ENCODE results near the gene VPS13D.

Gene VPS13D

DNA sequence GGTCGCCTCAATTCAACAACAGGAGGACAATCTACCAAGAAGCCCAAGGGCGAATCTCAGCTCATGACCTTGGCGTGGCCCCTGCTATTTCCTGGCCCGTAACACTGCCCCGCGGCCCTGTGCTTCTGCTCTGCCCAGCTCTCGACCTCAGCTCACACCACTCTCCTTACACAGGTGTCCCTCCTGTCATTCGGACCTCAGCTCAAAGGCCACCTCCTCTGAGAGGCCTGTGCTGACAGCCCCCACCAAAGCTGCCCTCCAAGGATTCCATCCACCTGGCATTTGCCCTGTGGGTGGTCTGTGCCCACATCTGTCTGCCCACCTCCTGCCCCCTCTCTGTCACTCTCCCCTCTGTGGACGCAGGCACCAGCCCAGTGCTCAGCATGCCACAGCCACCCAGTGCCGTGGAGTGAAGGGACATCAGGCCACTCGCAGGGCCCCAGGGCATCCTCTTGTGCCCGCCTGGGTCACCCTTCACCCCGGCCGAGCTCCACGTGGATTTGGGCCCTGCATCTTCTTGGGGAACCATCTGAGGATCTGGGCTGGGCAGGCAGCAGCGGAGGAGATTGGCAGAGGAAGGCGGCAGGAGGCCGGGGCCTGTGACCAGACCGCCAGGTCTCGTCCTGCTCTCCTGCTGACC, 317.9 kb downstream of the VPS13D start:
- no peak for DNase-seq

DNA sequence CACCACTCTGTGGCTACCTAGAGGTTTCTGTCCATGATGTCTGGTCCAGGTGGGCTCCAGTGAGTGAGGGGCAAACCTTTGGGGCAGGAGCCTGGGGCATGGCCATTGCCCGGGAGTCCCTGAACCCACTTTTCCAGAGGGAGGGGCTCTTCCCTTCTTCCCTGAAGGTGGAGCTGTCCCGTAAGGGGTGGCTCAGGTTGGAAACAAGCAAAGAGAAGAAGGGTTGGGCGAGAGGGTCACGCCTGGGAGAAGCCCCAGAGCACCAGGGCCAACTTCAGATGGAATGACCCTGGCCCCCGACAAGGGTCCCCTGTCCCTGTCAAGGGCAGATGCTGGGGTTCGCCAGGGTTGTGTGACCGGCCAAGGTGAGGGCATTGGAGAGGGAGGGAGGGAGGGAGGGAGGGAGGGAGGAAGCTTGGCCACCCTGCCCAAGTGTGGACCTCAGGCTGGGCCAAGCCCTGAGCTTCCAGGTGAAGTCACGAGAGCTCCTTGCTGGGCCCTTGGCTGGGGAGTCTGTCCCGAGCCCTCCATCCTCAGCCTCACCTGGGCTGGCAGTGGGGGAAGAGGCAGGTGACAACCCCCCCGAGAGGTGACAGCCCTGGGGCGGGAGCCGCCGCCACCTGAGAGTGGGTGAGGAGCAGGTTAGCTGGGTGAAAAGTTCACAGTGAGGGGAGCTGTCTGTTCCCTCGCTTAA, 318.6 kb downstream of the VPS13D start:
- DNase-seq: no peak

DNA sequence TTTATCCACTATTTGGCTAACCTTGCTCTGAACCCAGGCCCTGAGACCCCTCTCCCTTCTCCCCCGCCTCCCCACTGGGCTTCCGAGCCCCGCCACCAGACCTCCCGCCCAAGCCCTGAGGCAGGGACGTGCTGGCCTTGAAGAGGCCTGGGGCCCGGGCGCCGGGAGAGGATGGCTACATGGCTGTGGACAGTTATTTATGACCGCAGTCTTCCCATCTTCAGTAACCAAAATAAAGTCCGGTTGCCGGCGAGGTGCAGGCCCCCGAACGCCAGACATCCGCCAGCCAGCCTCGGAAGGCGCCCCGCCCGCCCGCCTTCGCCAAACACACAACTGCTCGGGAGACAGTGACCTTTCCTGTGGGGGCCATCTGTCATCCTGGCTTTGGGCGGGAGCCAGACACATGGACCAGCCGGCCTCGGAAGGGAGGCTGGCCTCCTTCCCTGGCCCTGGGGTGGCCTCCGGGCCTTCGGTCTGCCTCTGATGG, 319.2 kb downstream of the VPS13D start:
- no peak for DNase-seq

DNA sequence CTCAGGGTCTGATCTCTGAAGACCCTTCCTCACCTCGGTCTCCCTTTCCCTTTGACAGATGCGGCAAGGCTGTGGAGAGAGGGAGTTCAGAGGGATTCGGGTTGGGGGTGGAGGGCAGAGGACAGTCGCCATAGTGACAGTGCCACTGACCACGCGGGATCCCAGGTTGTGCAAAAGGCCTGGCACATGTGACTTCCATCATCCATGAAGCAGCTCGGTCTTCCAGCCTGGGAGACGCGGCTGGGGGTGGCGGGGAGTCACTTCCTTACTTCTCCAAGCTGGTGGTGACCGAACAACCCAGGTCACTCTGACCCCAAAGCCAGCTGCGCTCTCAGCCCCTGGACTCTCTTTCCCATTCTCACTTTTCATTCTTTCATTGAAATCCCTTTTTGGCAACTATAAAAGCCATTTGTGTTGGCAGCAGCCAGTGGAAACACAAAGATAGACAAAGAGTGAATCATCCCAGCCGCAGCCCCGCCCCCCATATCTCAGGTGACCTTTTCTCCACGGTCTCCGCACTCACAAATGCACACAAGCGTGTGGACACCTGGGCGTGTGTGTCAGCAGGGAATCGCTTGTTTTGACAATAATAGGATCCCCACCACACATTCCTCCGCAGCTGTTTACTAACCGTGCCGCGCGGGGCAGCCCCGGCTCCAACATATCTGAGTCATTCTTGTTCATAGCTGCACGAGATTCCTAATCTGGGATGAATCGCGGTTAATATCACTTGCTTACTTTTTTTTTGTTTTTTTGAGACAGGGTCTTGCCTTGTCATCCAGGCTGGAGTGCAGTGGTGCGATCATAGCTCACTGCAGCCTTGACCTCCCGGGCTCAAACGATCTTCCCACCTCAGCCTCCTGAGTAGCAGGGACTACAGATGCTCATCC, 319.9 kb downstream of the VPS13D start:
- no peak for DNase-seq

DNA sequence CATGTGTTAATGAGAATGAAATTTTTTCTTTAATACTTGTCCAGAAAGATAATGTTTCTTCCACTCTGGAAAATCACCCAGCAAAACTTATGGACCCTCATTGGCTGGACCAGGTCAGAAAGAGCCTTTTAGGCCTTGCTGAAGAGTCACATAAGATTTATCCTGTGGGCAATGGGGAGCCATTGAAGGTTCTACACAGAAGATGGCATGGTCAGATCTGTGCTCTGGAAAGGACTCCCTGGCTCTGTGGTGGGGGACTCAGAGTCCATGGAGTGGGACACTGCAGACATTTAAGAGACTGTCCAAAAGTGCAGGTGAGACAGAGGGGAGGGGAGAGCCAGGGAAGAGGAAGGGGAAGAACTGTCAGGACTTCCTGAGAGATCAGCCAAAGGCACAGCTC, 321.8 kb downstream of the VPS13D start:
- no peak for DNase-seq

DNA sequence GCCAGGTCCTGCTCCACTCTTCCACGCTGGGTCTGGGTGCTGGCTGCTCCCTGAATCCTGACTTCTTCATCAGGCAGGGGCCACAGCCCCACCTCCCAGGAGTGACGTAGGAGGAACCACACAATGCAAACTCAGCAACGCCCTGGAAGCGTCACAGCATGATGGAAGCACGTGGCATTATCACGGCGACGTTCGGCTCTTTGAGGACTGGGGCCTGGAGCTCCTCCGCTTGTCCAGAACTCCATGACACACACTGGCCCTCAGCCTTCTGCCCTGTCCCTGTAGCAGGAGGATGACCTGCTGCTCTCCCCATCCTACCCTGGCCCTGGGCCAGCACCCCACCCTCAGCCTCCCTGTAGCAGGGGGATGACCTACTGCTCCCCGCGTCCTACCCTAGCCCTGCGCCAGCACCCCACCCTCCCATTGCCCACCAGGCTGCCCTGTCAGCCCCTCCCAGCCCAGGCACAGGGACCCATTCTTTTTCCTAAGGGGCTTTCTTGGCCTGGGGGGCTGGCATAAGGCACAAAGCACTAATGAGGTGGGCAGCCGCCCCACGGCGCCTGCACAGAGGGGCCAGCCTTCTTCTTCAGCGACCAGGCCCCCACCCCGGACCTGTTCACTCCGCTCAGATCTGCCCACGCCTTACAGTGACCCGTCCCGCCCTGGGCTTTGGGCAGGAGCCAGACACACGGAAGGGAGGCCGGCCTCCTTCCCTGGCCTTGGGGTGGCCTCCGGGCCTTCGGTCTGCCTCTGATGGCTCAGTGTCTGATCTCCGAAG, 322.5 kb downstream of the VPS13D start:
- no peak for DNase-seq

DNA sequence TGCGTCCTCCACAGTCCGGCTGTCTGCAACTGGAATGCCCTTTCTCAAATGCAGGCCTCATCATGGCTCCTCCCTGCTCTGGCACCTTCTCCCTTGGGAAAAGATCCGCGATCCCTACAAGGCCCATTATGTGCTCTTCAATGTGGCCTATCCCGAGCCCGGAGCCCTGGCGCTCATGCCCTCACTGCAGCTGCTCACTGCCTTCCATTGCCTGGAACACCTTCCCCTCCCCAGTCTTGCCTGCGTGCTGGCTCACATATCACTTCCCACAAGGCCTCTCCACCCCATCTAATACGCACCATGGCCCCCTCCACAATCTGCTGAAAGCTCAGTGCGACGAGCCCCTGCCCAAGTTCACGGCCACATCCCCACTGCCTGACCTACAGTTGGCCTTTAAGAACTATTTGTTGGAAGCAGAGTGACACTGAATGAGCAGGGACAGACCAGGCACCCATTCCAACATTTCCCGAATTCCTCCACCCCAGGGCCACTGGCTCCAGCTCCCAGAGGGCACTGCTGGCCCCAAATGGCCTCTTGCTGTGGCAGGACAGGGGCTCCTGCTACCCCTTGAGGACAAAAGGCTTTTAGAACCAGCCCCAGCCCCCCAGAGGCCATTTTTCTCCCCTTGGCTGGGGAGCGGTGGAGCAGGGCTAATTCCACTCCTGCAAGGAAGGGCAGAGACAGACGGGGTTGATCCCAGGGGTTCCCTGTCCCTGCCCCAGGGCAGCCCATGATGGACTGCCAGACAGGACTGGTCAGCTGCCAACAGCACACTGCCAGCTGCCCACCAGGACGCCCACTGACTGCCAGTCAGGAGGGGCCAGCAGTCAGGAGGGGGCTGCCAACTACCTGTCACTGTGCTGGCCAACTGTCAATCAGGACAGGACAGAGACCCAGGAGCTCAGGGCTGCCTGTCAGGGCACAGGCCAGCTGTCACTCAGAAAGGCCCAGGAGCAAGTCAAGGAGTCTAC, 323.4 kb downstream of the VPS13D start:
- no peak for DNase-seq

DNA sequence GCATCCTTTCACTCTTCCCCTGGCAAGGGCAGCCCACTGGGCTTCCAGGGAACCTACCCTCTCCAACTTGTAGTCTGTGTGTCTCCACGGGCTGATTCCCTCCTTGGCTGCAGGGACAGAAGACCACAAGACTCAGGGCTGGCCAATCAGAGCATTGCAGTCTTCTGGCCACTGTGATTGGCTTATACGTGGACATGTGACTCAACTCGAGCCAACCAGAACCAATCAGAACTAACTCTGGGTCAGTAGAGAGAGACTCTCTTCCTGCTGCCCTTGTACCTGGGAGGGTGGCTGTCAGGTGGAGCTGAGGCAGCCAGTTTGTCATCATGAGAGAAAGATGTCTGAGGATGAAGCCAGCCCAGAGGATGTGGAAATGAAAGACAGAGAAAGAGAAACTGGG, 324.1 kb downstream of the VPS13D start:
- DNase-seq: no peak

DNA sequence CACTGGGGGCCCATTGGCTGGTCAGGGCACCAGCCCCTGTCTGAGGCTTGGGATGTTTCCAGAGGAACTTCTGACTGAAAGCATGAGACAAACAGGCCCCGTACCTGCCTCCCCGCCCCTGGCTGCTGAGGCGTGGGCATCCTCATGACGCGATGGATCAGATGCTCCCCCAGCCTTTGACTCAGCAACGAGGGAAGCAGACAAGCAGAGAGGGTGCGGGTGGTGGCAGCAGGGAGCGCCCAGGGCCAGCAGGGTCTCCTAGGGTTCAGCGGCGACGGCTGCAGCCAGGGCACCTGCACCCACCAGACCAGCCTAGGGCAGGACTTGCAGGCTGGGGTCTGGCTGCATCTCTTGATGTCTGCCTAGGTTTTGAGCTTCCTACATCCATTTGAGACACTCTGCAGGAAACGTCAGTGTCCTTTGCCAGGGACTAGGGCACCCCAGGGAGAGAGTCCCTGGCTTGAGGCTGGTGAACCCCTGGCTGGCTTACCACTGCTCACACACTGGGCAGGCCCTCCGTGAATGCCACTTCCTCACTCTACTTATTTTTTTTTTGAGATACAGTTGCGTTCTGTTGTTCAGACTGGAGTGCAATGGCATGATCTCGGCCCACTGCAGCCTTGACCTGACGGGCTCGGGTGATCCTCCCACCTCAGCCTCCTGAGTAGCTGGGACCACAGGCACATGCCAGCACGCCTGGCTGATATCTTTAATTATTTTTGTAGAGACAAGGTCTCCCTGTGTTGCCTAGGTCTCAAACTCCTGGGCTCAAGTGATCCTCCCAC, 324.9 kb downstream of the VPS13D start:
- no peak for DNase-seq

DNA sequence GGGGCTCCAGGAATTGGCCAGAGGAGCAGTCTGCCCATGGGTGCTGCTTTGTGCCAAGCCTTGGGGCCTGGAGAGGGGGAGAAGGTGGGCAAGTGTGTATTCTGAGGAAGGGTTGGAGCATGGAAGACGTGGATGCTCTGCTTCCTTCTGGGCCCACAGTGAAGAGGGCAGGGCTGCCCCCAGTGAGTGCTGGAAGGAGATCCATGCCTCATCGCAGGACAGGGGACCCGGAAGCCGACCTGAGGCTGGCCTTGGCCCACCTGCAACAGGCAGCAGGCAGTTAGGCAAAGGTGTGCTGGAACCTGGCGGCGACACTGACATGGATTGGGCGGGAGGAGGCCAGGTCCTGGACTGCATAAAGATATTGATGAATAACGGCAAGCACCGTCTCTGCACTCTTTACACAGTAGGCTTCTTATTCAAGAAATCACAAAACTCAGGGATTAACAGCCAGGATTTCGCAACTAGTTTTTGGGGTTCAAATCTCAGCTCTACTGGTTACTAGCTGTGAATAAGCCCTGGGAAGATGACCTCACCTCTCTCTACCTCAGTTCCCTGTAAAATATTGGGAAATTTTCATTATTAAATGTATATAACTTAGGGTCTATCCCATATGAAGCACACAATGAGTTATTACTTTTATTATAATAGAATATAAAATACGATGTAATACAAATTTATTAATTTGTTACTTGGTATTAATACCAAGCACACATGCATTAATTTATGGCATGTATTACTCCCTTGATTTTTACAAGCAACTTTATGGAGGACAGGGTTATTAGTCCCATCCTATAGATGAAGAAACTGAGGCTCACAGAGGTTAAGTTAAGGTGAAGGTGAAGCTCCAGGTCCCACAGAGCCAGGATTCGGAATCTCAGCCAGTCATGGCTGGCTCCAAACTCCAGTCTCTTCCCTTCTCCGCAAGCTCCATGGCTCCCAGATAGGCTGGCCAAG, 325.9 kb downstream of the VPS13D start:
- DNase-seq: no peak

DNA sequence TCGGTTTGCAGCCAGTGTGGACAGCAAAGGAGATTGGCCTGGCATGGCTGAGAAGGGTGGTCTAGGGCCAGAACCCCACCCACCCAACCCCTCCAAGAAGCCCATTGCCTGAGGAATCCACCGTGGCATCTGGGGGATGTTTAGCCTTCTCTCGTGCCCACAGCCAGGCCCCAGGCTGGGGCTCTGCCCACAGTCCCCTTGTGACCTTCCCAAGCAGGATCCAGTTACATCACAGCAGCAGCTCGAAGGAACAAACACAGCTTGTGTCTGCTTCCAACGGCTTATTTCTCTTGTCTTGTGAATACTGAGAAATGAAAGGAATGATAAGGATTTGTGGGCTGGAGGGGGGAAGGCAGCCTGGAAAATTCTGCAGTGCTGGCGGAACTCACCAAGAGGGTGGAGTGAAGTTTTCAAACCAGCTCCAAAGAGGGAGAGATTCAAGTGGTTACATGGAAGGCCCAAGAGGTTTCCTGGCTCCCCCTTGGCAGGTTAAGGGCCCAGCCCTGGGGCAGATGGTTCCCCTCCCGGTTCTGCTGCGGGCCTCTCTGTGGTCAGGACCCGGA, 326.6 kb downstream of the VPS13D start:
- DNase-seq: no peak

DNA sequence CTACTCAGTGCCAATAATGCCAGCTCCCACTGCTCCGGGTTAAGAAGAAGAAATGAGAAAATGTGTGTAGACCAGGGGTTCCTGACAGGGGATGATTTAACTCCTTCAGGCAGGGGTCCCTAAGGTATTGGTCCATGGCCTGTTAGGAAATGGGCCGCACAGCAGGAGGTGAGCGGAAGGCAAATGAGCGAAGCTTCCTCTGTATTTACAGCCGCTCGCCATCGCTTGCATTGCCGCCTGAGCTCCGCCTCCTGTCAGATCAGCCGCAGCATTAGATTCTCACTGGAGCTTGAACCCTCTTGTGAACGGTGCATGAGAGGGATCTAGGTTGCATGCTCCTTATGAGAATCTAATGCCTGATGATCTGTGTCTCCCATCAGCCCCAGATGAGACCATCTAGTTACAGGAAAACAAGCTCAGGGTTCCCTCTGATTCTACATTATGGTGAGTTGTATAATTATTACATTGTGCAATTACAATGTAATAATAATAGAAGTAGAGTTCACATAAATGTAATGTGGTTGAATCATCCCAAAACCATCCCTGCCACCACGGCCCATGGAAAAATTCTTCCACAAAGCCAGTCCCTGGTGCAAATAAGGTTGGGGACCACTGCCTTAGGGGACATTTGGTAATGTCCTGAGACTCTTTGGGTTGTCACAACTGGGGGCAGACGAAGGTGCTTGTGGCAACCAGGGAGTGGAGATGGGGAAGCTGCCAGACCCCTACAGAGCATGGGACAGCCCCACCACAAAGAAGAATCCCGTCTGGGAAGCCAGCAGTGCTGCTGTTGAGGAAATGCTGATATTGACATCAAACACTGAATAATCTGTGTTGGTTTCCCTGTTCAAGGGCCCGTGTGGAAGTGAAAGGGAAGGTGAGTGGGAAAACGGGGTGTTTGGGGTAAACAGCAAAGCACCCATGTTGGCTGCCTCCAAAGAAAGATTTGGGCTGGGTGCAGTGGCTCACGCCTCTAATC, 327.4 kb downstream of the VPS13D start:
- DNase-seq: no peak

DNA sequence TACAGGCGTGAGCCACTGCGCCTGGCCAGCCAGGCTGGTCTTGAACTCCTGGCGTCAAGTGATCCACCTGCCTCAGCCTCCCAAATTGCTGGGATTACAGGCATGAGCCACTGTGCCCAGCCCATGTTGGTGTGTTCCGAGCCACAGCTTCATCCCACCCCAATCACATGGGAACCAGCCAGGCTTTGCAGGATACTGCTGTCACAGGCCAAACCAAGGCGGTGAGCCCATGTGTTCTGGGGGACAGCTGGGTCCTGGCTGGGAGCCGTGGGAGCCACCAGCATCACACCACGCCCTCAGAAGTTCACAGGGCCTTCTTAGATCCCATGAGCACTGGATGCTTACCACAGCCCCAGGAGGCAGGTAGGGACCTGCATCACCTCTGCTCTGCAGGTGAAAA, 331.3 kb downstream of the VPS13D start:
- no peak for DNase-seq

Measured in CD4-positive, alpha-beta T cell treated with Interleukin-10 for 1 hour (primary cell).